Astrocyte of the spinal cord (primary cell): Measurements from ENCODE around the gene NLGN2.

Source experiments
- DNase-seq: peaks from one replicate; pipeline ENCODE4 v3.0.0; 2011; ENCODE audit warnings: low read depth, low spot score
- H3K4me3 ChIP-seq: 2 replicates; pipeline ENCODE4 v1.5.1; 2011; ENCODE audit warnings: low read depth, mild to moderate bottlenecking, low read length, moderate library complexity
- CTCF ChIP-seq: IDR thresholded peaks from 2 replicates; pipeline ENCODE4 v1.5.1; 2012; ENCODE audit warnings: low read depth, mild to moderate bottlenecking, low read length, inconsistent platforms
- in situ Hi-C: cut with HindIII; loops from 2 replicates; pipeline ENCODE4 v1.10.0; 2017; ENCODE audit warnings: low sequenced_read_pairs

NLGN2 gene

GRCh38 chr17:7407082-7407481 is 563 bp upstream of the NLGN2 start:
- TF ChIP-seq CTCF: no peak
- DNase-seq: no peak
- in situ Hi-C loops: no loop called here
- no peak overlapping the region for H3K4me3 ChIP-seq

DNA sequence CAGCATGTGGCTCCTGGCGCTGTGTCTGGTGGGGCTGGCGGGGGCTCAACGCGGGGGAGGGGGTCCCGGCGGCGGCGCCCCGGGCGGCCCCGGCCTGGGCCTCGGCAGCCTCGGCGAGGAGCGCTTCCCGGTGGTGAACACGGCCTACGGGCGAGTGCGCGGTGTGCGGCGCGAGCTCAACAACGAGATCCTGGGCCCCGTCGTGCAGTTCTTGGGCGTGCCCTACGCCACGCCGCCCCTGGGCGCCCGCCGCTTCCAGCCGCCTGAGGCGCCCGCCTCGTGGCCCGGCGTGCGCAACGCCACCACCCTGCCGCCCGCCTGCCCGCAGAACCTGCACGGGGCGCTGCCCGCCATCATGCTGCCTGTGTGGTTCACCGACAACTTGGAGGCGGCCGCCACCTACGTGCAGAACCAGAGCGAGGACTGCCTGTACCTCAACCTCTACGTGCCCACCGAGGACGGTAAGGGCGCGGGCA is 645 bp downstream of the NLGN2 start:
- no peak for DNase-seq
- no peak for TF ChIP-seq CTCF
- in situ Hi-C loops: no loop called here
- no peak overlapping the region for H3K4me3 ChIP-seq

DNA sequence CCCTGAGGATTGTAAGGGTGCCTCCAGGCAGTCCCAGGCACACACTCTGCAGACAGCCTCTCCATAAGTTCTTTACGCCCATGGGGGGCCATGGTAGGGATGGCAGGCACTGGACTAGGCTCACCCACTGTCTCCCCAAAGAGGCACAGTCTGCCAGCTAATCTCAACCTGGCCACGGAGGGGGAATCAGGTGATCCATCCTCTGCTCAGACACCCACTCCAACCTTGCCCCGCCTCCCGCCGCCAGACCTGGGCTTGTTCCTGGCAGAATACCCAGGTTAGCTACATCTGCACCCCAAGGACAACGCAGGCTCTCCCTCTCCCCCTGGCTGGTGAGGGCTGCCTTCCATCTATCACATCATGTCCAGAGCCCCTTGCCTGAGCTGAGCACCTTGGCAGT is 1.2 kb downstream of the NLGN2 start:
- H3K4me3 ChIP-seq: no peak overlapping the region
- TF ChIP-seq CTCF: no peak
- DNase-seq: no peak
- in situ Hi-C loops: no loop called here

GRCh38 chr17:7409716-7410115 is 2.1 kb downstream of the NLGN2 start:
- no peak overlapping the region for H3K4me3 ChIP-seq
- in situ Hi-C loops: no loop called here
- DNase-seq: no peak
- TF ChIP-seq CTCF: no peak

DNA sequence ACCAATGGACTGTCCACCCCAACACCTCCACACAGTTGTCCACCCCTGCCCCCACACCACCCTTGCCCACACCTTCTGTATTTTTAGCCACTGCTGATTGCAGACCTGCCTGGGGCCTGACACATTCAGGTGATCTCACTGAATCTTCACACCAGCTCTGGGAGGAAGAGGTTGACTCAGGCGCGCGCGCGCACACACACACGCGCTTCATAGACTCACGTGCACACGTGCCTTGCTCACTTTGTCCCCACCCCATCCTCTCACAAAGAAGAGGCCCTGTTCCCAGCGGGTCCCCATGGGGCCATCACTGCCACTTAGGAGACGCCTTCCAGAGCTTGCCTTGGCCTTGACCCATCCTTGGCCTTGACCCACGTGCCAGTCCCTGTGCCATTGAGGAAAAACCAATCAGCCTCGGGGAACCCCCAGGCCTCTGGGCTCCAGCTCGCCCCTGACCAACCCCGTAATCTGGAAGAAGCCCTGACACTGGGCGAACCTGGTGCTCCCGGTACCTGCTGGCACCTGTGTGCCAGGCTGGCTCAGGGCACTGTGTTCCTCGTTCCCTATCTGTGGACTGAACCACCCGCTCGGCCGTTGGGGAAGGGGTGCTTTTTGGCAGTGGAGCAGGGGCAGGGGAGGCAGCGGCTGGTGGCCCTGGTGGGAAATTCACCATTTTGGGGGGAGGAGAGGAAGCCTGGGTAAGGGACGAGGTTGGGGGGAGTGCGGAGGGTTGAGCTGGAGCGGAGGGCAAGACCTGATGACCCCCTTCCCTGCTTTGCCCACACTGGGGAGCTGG is 3.2 kb downstream of the NLGN2 start:
- H3K4me3 ChIP-seq: no peak overlapping the region
- in situ Hi-C loops: no loop called here
- no peak for DNase-seq
- no peak for TF ChIP-seq CTCF

- DNase-seq: no peak
- in situ Hi-C loops: no loop called here
- no peak for TF ChIP-seq CTCF
- no peak overlapping the region for H3K4me3 ChIP-seq
These were observed 3.7 kb downstream of the NLGN2 start for GRCh38 chr17:7411427-7411750.
